NCI-H2081 (cell line): Measurements from ENCODE around the gene KRTAP10-11.
"Not testable (repeated sequence)": the region's sequence is repeated elsewhere in the genome, so short reads cannot be mapped to it uniquely, and the experiment has no call there.

ENCODE experiments used
- DNase-seq, 2 experiments: peaks; one replicate each; lab custom pipeline; 2025; lab: John Stamatoyannopoulos, UW

KRTAP10-11 gene

DNA sequence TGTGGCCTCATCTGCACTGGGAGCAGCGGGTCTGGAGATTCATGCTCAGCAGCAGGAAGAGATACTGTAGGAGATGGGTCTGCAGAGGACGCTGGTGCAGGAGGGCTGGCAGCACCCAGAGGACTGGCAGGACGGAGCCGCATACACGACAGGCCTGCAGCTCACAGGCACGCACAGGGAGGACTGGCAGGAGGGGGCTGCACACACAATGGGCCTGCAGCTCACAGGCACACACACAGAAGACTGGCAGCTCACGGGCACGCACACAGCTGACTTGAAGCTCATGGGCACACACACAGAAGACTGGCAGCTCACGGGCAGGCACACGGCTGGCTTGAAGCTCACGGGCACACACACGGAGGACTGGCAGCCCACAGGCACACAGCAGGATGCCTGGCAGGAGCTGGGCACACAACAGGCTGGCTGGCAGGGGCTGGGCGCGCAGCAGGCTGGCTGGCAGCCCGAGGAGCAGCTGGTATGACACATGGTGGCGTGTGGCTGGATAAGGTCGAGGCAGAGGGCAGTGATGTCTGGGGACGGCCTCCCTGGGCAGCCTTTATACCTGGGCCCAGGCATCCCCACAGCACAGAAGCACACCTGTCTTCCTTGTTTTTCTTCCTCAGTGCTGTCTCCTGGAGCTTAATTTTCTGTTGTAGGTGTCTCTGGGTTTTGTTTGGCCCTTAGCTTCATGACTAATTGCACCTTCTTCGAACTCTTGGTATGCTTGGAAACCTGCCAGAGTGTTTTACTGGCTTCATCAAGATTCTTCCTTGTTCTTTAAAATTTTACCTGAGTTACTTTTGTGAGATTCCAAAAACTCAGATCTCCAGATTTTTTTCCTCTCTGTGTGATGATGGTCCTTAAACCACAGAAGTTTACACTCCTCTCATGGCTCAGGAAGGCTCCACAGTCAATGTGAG is 20.4 kb downstream of the KRTAP10-11 start, which contains the start of gene KRTAP12-2:
Gene KRTAP12-2 (minus strand): TSS at position 527 of the 920 bp plus-strand sequence. CDS start 41 bp downstream, at position 486.
- DNase-seq, result peak; percentile 37 to 78

DNA sequence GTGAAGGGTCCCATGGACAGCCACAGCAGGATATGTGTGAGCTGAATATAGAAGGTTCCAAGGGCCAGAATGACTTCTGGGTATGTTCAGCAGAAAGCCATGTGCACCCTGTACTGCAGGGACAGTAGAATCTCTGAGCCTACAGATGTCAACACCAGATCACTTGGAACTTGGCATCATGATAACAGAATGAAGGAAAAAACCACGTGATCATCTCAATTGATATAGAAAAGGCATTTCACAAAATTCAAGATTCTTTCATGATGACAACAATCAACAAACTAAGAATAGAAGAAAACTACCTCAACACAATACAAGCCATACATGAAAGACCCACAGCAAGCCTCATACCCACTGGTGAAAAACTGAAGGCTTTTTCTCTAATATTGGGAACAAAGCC is 21.4 kb downstream of the KRTAP10-11 start:
- DNase-seq, result no peak

DNA sequence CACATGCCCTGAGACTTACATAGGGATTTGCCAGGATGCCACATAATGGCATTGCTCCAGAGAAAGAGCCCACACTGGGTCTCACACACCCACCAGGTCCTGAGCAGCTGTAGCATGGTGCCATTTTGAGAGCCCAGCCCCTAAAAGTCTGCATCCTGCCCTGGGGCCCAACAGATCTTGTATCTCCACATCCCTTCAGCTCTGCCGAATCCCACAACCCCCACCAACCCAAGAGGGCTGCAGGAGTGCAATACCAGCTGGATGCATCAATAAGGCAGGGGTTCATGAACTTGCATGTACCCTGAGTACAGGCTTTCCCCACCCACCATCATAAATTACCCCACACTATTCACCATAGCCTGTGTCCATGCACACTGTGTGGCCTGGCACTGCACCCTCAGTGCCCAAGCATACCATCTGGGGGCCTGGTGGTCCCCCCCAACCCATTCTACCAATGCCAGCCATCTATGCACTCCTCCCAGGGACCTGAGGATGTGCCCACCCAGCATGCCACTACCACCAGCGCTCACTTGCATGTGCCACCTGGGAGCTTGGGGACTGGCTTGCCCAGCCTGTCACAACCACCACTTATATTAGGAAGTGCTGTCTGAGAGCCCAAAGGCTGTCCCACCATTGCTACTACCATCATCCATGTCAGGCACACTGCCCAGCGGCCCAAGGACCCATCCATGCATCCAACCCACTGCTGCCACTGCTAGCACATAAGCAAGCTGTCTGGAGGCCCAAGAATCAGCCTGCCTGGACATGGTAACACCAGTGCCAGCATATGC is 24.6 kb downstream of the KRTAP10-11 start:
- no peak for DNase-seq

DNA sequence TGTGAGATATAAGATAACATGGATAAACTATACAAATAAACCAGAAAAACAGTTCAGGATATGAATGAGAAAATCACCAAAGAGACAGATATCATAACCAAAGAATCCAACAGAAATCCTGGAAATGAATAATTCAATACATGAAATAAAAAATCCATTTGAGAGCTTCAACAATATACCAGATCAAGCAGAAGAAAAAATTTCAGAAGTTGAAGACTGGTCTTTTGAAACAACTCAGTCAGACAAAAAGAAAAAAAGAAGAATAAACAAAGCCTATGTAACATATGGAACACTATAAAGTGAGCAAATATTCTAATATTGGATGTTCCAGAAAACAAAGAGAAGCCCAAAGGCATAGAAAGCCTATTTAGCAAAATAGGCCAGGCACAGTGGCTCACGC is 25.7 kb downstream of the KRTAP10-11 start:
- no peak for DNase-seq

DNA sequence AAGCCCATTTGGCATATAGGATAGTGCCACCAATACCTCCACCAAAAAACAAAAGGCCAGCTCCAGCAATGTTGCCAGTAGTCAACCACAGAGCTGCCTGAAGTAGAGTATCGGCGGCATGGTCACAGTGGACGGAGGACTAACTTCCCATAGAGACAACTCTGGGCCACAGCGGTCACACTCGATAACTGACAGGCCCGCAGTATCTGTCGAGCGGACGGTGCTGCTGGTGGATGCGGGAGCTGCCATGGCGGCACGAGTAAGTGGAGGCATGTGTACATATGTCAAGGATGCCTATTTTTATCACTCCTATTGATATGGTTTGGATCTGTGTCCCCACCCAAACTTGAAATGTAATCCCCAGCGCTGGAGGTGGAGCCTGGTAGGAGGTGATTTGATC is 31.7 kb downstream of the KRTAP10-11 start:
- no peak for DNase-seq

DNA sequence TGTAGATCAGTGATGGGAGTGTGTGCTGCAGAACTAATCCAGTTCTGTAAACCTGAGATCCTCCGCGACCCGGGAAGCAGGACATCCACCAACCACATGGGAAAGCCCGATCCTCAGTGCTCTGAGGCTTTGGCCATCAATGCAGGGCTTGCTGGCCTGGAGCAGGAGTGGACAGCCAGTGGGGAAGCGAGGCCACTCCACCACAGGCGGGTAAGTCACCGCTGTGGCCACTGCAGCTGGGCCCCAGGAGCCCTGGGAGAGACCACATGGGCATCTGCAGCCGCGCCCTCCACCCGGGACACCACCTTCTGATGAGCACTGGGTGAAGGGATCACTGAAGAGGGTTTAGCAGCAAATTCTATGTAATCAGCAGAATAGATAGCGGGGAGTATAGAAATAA is 34.9 kb downstream of the KRTAP10-11 start:
- no peak for DNase-seq

DNA sequence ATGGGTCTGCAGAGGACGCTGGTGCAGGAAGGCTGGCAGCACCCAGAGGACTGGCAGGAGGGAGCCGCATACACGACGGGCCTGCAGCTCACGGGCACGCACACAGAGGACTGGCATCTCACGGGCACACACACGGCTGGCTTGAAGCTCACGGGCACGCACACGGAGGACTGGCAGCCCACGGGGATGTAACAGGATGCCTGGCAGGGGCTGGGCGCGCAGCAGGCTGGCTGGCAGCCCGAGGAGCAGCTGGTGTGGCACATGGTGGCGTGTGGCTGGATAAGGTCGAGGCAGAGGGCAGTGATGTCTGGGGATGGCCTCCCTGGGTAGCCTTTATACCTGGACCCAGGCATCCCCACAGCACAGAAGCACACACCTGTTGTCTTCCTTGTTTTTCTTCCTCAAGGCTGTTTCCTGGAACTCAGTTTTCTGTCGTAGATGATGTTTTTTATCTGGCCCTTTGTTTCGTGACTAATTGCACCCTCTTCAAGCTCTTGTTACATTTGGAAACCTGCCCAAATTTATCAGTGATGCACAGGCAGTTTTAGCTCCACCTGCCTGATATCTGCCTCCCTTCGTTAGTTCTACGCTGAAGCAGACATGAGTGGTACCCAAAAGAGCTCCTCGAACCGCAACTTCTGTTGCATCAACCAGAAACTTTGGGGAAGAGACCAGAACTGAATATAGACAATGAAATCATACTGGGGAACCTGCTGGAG is 35.8 kb downstream of the KRTAP10-11 start, which contains the start of gene KRTAP12-1:
Gene KRTAP12-1 (minus strand): TSS at position 303 of the 719 bp plus-strand sequence. CDS start 40 bp downstream, at position 263.
- peak; percentile 62 to 82 for DNase-seq

DNA sequence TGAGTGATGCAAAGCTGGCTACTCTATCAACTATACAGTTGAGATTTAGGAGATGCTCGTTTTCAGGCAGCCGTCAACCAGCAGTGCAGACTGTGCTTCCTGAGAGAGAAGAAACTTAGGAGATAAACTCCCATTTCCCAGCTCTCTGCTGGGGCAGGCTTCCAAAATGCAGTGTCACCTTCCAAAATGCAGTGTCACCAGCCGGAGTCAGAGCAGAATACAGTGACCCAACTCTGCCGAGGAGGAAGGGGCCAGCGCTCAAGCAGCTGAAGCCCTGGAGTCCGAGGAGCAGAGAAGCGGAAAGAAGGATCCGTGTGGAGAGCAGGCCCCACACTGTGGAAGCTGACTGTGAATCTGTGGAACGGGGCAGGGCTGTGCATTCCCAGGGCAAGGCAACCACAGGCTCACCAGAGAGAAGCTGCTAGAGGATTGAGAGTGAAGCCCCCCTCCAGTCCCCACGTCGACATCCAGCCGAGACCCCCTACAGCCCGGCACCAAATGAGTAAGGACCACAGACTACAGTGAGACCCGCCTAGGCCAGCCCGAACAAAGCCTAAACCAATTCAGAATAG is 36.5 kb downstream of the KRTAP10-11 start:
- no peak for DNase-seq

DNA sequence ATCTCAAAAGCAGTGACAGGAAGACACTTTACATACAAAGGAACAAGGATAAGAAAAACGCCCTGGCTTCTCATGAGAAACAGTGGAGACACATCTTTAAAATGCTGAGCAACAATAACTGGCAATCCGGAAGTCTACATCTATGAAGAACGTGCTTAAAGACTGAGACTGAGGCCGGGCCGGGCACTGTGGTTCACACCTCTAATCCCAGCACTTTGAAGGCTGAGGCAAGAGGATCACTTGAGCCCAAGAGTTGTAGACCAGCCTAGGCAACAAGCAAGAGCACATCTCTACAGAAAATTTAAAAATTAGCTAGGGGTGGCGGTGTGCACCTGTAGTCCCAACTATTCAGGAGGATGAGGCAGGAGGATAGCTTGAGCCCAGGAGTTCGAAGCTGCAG is 37.9 kb downstream of the KRTAP10-11 start:
- no peak for DNase-seq

DNA sequence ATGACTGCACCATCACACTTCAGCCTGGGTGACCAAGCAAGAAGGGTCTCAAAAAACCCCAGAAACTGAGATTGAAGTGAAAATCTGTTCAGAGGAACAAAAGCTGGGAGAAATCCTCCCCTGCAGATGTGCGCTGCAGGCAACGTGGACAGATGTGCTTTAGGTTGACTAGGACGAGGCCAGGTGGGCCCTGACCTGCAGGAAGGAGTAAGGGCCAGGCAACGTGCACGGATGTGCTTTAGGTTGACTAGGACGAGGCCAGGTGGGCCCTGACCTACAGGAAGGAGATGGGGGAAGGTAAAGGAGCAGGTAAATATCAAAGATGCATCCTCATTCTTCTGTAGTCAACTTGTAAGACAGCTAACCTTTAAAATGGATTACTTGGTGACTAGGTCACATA is 38.3 kb downstream of the KRTAP10-11 start:
- no peak for DNase-seq

DNA sequence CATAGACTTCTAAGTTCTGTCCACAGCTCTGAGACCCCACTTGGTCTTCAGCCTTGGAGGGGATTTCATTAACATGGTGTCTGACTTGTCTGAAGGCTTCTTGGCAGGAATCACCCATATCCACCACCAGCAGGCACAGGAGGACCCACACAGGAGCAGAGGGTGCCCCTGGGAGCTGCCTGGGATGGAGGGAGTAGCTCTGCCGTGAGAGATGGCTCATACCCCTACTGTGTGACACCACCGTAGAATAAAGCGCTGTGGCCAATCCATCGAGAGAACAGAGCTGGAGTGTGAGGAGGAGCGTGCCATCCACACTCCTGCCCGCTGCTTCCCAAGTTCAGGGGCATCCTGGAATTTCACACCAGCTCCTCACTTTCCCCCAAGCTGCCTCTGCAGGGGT is 38.8 kb downstream of the KRTAP10-11 start:
- not testable (repeated sequence) for DNase-seq

DNA sequence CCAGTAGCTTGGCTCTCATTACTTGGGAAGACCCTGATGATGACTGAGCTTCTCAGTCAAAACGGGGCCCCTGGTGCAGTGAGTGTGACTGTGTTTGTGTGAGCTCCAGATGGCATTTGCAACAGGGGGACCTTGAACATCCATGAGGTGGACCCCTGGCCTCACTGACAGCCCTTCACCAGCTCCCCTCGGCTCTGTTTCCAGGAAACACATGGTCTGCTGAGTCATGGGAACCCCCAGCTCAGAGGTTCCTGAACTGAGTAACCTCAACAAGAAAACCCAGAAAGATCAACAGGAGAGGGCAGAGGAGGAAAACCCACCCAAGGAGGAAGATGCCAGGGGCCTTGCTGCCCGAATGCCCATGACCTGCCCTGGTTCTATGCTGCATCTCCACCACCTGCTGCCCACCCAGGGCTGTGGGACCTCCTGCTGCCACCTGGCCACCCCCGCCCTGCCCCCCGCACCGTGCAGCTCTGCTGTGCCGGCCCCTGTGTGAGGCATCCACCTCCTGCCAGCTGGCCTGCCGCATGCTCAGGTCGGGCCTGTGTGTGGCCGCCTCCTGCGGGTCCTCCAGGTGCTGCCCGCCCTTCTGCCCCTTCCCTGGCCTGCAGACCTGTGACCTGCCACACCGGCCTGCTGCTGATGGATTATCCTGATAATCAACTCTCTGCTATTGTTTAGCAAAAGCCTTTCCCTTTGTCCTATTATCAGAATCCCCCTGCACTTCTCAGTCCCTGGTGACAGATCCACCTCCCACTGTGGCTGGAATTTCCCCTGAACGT is 40.0 kb downstream of the KRTAP10-11 start:
- no peak for DNase-seq

DNA sequence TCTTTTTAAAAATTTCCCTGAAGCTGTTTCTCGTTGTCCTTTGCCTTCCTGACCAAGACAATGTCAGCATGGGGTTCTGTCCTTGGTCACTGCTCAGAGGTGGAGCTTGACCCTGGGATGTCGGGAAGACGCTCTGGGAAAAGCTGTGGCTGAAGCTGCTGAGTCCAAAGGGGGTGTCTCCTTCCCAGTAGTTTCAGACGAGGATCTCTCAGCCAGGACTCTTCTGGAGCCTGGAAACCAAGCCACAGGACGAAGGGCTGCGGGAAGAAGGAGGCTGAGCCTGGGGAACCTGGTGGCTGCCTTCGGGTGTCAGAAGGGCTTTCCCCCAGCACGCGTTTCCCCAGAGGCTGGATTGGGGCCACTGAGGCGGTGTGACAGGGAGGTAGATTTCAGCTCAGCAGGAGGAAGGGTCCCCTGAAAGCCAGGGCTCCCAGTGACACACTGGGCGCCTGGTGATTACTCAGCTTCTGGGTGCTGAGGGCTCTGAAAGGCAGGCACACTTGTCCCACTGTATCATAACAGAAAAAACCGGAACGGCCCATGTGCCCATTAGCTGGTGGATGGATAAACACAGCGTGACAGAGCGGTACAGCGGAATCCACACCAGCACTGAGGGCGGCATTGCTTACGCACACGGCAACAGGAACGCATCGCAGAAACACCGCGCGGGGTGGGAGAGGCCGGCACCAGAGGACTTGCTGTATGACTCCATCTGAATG is 40.8 kb downstream of the KRTAP10-11 start:
- no peak for DNase-seq

DNA sequence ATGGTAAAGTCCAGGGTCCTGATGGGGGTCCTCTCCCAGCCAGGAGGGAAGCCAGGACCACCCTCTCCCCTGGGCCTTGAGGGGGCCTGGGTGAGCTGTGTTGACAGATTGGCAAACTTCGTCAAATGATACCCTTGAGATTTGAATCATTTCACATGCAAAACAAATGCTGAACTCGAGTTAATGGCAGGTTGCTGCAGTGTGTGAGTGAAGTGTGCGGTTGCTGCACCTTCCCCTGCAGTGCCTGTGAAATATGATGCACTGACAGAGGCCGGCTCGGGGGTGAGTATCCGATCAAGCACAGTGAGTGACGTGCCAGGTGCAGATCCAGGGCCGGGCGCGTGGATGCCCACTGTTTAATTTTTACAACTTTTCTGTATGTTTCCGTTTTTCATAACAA is 41.5 kb downstream of the KRTAP10-11 start:
- DNase-seq, result no peak

DNA sequence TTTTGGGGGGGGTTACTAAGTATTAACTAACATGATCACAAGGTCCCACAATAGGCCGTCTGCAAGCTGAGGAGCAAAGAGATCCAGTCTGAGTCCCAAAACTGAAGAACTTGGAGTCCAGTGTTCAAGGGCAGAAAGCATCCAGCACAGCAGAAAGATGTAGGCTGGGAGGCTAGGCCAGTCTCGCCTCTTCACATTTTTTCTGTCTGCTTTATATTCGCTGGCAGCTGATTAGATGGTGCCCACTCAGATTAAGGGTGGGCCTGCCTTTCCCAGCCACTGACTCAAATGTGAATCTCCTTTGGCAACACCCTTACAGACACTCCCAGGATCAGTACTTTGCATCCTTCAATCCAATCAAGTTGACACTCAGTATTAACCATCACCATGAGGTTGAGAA is 43.5 kb downstream of the KRTAP10-11 start:
- not testable (repeated sequence) for DNase-seq

DNA sequence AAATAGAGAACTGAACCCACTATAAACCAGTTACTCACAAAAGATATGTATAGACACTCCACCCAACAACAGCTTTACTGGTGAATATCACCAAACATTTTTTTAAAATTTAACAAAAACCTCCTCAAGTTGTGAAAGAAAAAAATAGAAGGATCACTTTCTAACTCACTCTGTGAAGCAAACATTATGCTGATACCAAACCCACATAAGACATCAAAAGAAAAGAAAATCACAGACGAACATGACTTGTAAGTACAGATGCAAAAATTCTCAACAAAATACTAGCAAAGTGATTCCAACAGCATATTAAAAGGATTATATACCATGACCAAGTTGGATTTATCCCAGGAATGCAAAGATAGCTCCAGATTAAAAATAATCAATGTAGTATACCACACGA is 45.5 kb downstream of the KRTAP10-11 start:
- no peak for DNase-seq

DNA sequence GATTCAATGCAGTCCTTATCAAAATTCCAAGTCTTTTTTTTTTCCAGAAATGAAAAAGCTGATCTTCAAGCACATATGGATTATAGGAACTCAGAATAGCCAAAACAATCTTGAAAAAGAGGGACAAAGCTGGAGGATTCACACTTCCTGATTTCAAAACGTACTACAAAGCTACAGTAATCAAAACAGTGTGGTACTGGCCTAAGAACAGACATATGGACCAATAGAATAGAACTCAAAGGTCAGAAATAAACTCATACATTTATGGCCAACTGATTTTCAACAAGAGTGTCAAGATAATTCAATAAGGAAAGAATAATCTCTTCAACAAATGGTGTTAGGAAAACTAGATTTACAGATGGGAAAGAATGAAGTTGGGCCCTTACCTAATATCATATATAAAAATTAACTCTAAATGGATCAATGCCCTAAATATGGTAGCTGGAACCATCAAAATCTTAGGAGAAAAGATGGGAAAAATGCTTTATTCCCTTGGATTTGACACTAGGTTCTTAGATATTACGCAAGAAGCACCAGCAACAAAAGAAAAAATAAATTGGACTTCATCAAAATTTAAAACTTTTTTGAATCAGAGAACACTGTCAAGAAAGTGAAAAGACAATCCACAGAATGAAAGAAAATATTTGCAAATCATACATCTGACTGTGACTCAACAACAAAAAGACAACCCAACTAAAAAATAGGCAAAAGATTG is 46.7 kb downstream of the KRTAP10-11 start:
- no peak for DNase-seq

DNA sequence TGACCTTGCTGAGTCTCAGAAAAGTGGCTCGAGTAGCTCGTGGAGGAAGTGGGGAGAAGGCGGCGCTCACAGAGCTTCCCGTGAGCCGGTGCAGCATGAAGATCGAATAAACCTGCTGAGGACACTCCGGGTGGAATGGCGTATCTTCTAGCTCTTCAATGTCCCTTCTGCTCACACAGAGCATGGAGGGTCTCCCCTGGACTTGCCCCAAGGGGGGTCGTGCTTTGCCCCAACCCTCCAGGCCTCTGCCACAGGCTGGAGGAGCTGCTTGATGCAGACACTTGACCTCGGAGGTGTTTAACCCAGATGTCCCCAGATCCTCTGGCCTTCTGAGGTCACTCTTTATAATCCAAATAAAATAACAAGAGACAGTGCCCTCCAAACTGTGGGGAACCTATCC is 48.6 kb downstream of the KRTAP10-11 start:
- DNase-seq, result no peak

DNA sequence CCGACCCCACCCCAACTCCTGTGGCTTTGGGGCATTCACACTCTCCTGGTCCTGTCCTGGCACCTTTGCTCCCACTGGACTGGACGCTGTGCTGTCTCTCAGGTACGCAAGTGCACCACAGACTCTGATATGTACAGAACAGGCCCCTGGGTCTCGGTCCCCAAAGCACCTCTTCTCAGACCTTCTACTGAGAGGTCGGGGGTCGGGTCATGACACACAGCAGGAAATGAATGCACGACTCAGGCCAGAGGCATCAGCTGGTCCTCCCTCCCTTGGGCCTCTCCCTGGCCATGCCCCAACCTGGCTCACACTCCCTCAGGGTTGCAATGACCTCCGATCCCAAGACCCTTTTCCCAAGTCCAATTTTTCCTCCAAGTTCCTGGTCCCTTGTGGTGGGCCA is 49.0 kb downstream of the KRTAP10-11 start:
- no peak for DNase-seq

DNA sequence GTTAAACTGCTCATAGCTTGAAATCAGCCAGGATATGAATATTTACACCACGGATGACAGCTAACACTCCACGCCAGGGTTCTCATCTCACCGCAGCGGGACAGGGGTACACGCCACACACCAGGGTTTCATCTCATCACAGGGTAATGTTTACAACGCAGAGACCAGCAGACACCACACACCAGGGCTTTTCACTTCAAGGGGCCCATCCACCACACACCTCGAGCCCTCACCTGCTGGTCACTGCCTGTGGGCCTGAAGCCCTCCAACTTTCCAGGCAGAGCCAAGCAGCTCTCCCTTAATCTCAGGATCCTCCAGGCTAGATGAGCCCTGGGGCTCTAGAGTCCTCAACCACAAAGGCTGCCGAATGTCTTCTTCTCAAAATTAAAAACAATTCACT is 49.4 kb downstream of the KRTAP10-11 start:
- DNase-seq, result no peak
